Gastroesophageal sphincter (tissue), 4 donors: ENCODE data around the gene PTRH1. TPM values are rescaled to one million over a fixed set of nuclear protein-coding genes. Genes with fewer than 3 reads are reported as not detected.

Experiments
- ATAC-seq: fragments of 150-250 bp; one replicate; pipeline ENCODE4 v1.9.1; 2016; ENCODE audit warnings: mild to moderate bottlenecking, moderate library complexity
- H3K27ac ChIP-seq, 4 donors: fragments of 200-600 bp; sonication (generic) in 3 of 4; 1 replicate in 3 of 4; 2 replicates in 1 of 4; pipeline ENCODE4 v1.5.1; 2016 to 2019
- H3K27me3 ChIP-seq: fragments of 200-600 bp; sonication (generic); one replicate; pipeline ENCODE4 v1.5.1; 2019
- H3K36me3 ChIP-seq, 2 donors: fragments of 200-600 bp; sonication (generic); one replicate each; pipeline ENCODE4 v1.5.1; 2019; ENCODE audit warnings: control low read depth in 1 of 2
- H3K4me1 ChIP-seq, 3 donors: fragments of 200-600 bp; sonication (generic); 1 replicate in 2 of 3; 2 replicates in 1 of 3; pipeline ENCODE4 v1.5.1; 2016 to 2019; ENCODE audit warnings: control low read depth in 2 of 3
- H3K4me3 ChIP-seq, 2 donors: fragments of 200-600 bp; sonication (generic); one replicate each; pipeline ENCODE4 v1.5.1; 2019; ENCODE audit warnings: mild to moderate bottlenecking in 1 of 2, moderate library complexity in 1 of 2
- H3K9me3 ChIP-seq, 3 donors: fragments of 200-600 bp; sonication (generic); one replicate each; pipeline ENCODE4 v1.5.1; 2017 to 2019; ENCODE audit warnings: control low read depth in 2 of 3
- CTCF ChIP-seq, 4 experiments: fragments of 200-600 bp in 2 of 4; fragments of 450-650 bp in 2 of 4; sonication (generic) in 1 of 4; IDR thresholded peaks; one replicate each; pipeline ENCODE4 v1.5.1; 2017 to 2019; ENCODE audit warnings: antibody characterized with exemption in 4 of 4, mild to moderate bottlenecking in 2 of 4, moderate library complexity in 2 of 4
- EP300 ChIP-seq: sonication (generic); formaldehyde crosslinking; IDR thresholded peaks from one replicate; pipeline ENCODE4 v1.6.1; 2017; ENCODE audit warnings: antibody characterized with exemption, mild to moderate bottlenecking
- POLR2A ChIP-seq, 2 donors: fragments of 450-650 bp; IDR thresholded peaks; one replicate each; pipeline ENCODE4 v1.6.1; 2017; ENCODE audit warnings: antibody characterized with exemption in 2 of 2, mild to moderate bottlenecking in 2 of 2, moderate library complexity in 1 of 2
- POLR2AphosphoS5 ChIP-seq: sonication (generic); formaldehyde crosslinking; IDR thresholded peaks from one replicate; pipeline ENCODE4 v1.6.1; 2017; ENCODE audit warnings: antibody characterized with exemption
- WGBS, 2 donors: methylation state at CpG; one replicate each; pipeline ENCODE4 v1.1.5; 2018; ENCODE audit warnings: low coverage in 1 of 2; 5-methylcytosine and 5-hydroxymethylcytosine counted together
- total RNA-seq, 4 donors: library from RNA; depleted of rRNA; stranded (reverse); fragments of >200 nt; gene quantifications; one replicate each; pipeline ENCODE4 v1.1.0, GENCODE V29; 2016

PTRH1 gene
- total RNA-seq, 4 donors from 2014 or later, result 8.7 to 19.3 (median 16.8) TPM

- 40% methylated on average over 5 of the region's 86 CpGs; no CpG with 5 or more reads in 1 of the 2 donors for WGBS, 2 donors
- peaks cover 0 to 21% of the 10 kb centered on the region in 2 donors for H3K36me3 ChIP-seq
- H3K27ac ChIP-seq, result peak overlapping the region in 2 of 4 donors; percentile 35 to 47
- H3K9me3 ChIP-seq, result no peaks in the 10 kb centered on the region
- TF ChIP-seq POLR2A (IDR thresholded peaks at IDR 0.05) (no peak), EP300 (no peak), CTCF (IDR thresholded peaks at IDR 0.05) (no peak), POLR2AphosphoS5 (no peak)
- peaks cover 78% of the 10 kb centered on the region for H3K27me3 ChIP-seq
- peaks cover 0 to 22% (median 12%) of the 10 kb centered on the region in 3 donors for H3K4me1 ChIP-seq
- no peak for ATAC-seq
- peak overlapping the region in 1 of 2 donors; percentile 24 for H3K4me3 ChIP-seq
Observed at GRCh38 chr9:127754099-127755060, 38.9 kb upstream of the PTRH1 start.

- peaks cover 0 to 29% of the 10 kb centered on the region in 2 donors for H3K36me3 ChIP-seq
- H3K9me3 ChIP-seq, result no peaks in the 10 kb centered on the region
- WGBS, 2 donors, result 61 to 67% methylated on average over 3 to 4 of the region's 8 CpGs
- TF ChIP-seq CTCF (IDR thresholded peaks at IDR 0.05) (no peak), POLR2A (IDR thresholded peaks at IDR 0.05) (no peak), EP300 (no peak), POLR2AphosphoS5 (no peak)
- no peak overlapping the region for H3K27ac ChIP-seq
- no peak overlapping the region for H3K4me3 ChIP-seq
- peaks cover 0 to 22% (median 12%) of the 10 kb centered on the region in 3 donors for H3K4me1 ChIP-seq
- ATAC-seq, result no peak
- H3K27me3 ChIP-seq, result peaks cover 85% of the 10 kb centered on the region
Observed at GRCh38 chr9:127753622-127754021, 38.2 kb upstream of the PTRH1 start.

GRCh38 chr9:127753148-127753547, 37.7 kb upstream of the PTRH1 start:
- ATAC-seq, result no peak
- Histone ChIP-seq H3K36me3 (peaks cover 0 to 34% of the 10 kb centered on the region in 2 donors), H3K4me1 (peaks cover 0 to 22% (median 12%) of the 10 kb centered on the region in 3 donors), H3K27me3 (peaks cover 88% of the 10 kb centered on the region), H3K4me3 (no peak overlapping the region), H3K27ac (no peak overlapping the region), H3K9me3 (no peaks in the 10 kb centered on the region)
- WGBS, 2 donors, result 66 to 70% methylated on average over 3 to 4 of the region's 8 CpGs
- TF ChIP-seq EP300, result no peak
- TF ChIP-seq CTCF (IDR thresholded peaks at IDR 0.05), result no peak
- no peak for TF ChIP-seq POLR2A (IDR thresholded peaks at IDR 0.05)
- no peak for TF ChIP-seq POLR2AphosphoS5

GRCh38 chr9:127751269-127752054, 36.0 kb upstream of the PTRH1 start:
- H3K27me3 ChIP-seq, result peaks cover 80% of the 10 kb centered on the region
- H3K27ac ChIP-seq, result no peak overlapping the region
- no peak for TF ChIP-seq EP300
- no peak for TF ChIP-seq CTCF (IDR thresholded peaks at IDR 0.05)
- no peak for TF ChIP-seq POLR2A (IDR thresholded peaks at IDR 0.05)
- TF ChIP-seq POLR2AphosphoS5, result no peak
- no peaks in the 10 kb centered on the region for H3K9me3 ChIP-seq
- ATAC-seq, result no peak
- no peak overlapping the region for H3K4me3 ChIP-seq
- H3K36me3 ChIP-seq, result peaks cover 0 to 44% of the 10 kb centered on the region in 2 donors
- H3K4me1 ChIP-seq, result peaks cover 0 to 22% (median 12%) of the 10 kb centered on the region in 3 donors
- WGBS, 2 donors, result 44 to 50% methylated on average over 4 to 10 of the region's 10 CpGs
